ENCODE data around the gene SLC35G1.

The SLC35G1 gene

GRCh38 chr10:93947055-93947454 lies 53.3 kb downstream of the SLC35G1 start:
- no peak for DNase-seq (ENCODE audit: low read depth in 4 of 4, low spot score in 1 of 4)

- no peak for DNase-seq (ENCODE audit: low read depth in 4 of 4, low spot score in 1 of 4)
Measured at GRCh38 chr10:93947524-93947923, 53.7 kb downstream of the SLC35G1 start.

- DNase-seq (ENCODE audit: low read depth in 4 of 4, low spot score in 1 of 4) = no peak
Measured at GRCh38 chr10:93951905-93952304, 58.1 kb downstream of the SLC35G1 start.

Data from stimulated activated CD4-positive, alpha-beta T cell treated with anti-CD3 and anti-CD28 coated beads, Interleukin-1b, Interleukin-23, amount 100 ng/mL, for 24 hours (primary cell).